CD8-positive, alpha-beta memory T cell (primary cell): Measurements from ENCODE around the gene EEFSEC. TPM values are rescaled to one million over a fixed set of nuclear protein-coding genes. Genes with fewer than 3 reads are reported as not detected.

ENCODE experiments used
- CTCF ChIA-PET: fragments of 350-600 bp; sonication (Branson Sonifier 250); formaldehyde crosslinking; loops from one replicate; lab custom pipeline; 2021; ENCODE audit warnings: antibody characterized with exemption; lab: Charles Lee
- POLR2A ChIA-PET: fragments of 350-600 bp; sonication (Branson Sonifier 250); formaldehyde crosslinking; loops from one replicate; lab custom pipeline; 2021; ENCODE audit warnings: antibody characterized with exemption; lab: Charles Lee
- DNase-seq, 5 donors: peaks; one replicate each; pipeline versions ENCODE4 v3.0.0 to v3.0.0-alpha.2; 2020 to 2022; ENCODE audit warnings: mixed read lengths in 1 of 5
- H3K27ac ChIP-seq: one replicate; pipeline ENCODE4 v1.7.0; 2013; ENCODE audit warnings: low read depth, mild to moderate bottlenecking, low read length, moderate library complexity
- H3K27me3 ChIP-seq: 2 replicates; pipeline ENCODE4 v1.7.0; 2013; ENCODE audit warnings: low read length, mild to moderate bottlenecking; ENCODE audit not compliant: insufficient read depth, poor library complexity, severe bottlenecking
- H3K36me3 ChIP-seq: 2 replicates; pipeline ENCODE4 v1.7.0; 2013; ENCODE audit warnings: mild to moderate bottlenecking, low read length, moderate library complexity; ENCODE audit not compliant: insufficient read depth
- H3K4me1 ChIP-seq: 2 replicates; pipeline ENCODE4 v1.7.0; 2013; ENCODE audit warnings: mild to moderate bottlenecking, low read length, moderate library complexity; ENCODE audit not compliant: insufficient read depth
- H3K4me3 ChIP-seq: 2 replicates; pipeline ENCODE4 v1.7.0; 2013; ENCODE audit warnings: mild to moderate bottlenecking, low read length
- H3K9me3 ChIP-seq: 2 replicates; pipeline ENCODE4 v1.7.0; 2013; ENCODE audit warnings: mild to moderate bottlenecking, low read length
- H3K27ac Mint-ChIP-seq, 8 donors: one replicate each; pipeline ENCODE4 v1.8.0; 2020 to 2021; ENCODE audit warnings: mixed read lengths in 8 of 8, mild to moderate bottlenecking in 6 of 8, inconsistent platforms in 3 of 8, moderate library complexity in 3 of 8
- H3K27me3 Mint-ChIP-seq, 2 donors: one replicate each; pipeline ENCODE4 v1.8.0; 2020 to 2021; ENCODE audit warnings: mixed read lengths in 2 of 2, mild to moderate bottlenecking in 1 of 2, moderate library complexity in 1 of 2
- H3K36me3 Mint-ChIP-seq, 3 donors: one replicate each; pipeline ENCODE4 v1.8.0; 2020 to 2021; ENCODE audit warnings: mixed read lengths in 3 of 3, inconsistent platforms in 1 of 3, mild to moderate bottlenecking in 1 of 3
- H3K4me1 Mint-ChIP-seq, 3 donors: one replicate each; pipeline ENCODE4 v1.8.0; 2020 to 2021; ENCODE audit warnings: mixed read lengths in 3 of 3, inconsistent platforms in 1 of 3, mild to moderate bottlenecking in 1 of 3
- H3K4me3 Mint-ChIP-seq, 7 donors: one replicate each; pipeline ENCODE4 v1.8.0; 2020 to 2021; ENCODE audit warnings: mixed read lengths in 7 of 7, mild to moderate bottlenecking in 6 of 7, moderate library complexity in 4 of 7, inconsistent platforms in 2 of 7
- H3K9me3 Mint-ChIP-seq, 5 donors: one replicate each; pipeline ENCODE4 v1.8.0; 2020 to 2022; ENCODE audit warnings: mixed read lengths in 5 of 5, mild to moderate bottlenecking in 3 of 5, moderate library complexity in 2 of 5, inconsistent platforms in 1 of 5
- polyA plus RNA-seq: library from polyadenylated mRNA; unstranded; fragments of 300-500 nt; fragmentation: Illumina TruSeq; gene quantifications from one replicate; pipeline ENCODE4 v1.2.3, GENCODE V29; 2021
- total RNA-seq, 2 experiments: library from RNA; stranded (reverse); gene quantifications; one replicate each; pipeline ENCODE4 v1.2.3, GENCODE V29; 2021

The EEFSEC gene
- total and polyA plus RNA-seq, 3 experiments from 2014 or later = 20.4 to 28.6 (median 21.8) TPM

GRCh38 chr3:128232376-128233178 is 79.3 kb downstream of the EEFSEC start:
- Histone ChIP-seq H3K4me3 (no peak overlapping the region), H3K4me1 (no peaks in the 10 kb centered on the region), H3K27ac (no peak overlapping the region), H3K36me3 (no peaks in the 10 kb centered on the region), H3K27me3 (no peaks in the 10 kb centered on the region), H3K9me3 (no peaks in the 10 kb centered on the region)
- Mint-ChIP-seq H3K36me3 (peaks cover 0 to 2% (median 0%) of the 10 kb centered on the region in 3 donors), H3K27ac (no peak overlapping the region), H3K4me3 (no peak overlapping the region), H3K4me1 (peaks cover 2 to 22% (median 7%) of the 10 kb centered on the region in 3 donors), H3K9me3 (no peaks in the 10 kb centered on the region), H3K27me3 (peaks cover 0 to 1% of the 10 kb centered on the region in 2 donors)
- no peak for DNase-seq
- POLR2A ChIA-PET = no interaction called here
- CTCF ChIA-PET = no interaction called here

- H3K27ac ChIP-seq = no peak overlapping the region
- peak overlapping the region in 1 of 8 donors; percentile 76 for H3K27ac Mint-ChIP-seq
These were observed 82.1 kb downstream of the EEFSEC start for GRCh38 chr3:128235207-128235926.

GRCh38 chr3:128236657-128237056 is 83.4 kb downstream of the EEFSEC start:
- Mint-ChIP-seq H3K4me1 (peaks cover 13 to 32% (median 13%) of the 10 kb centered on the region in 3 donors), H3K36me3 (peaks cover 0 to 2% (median 0%) of the 10 kb centered on the region in 3 donors), H3K4me3 (no peak overlapping the region), H3K9me3 (no peaks in the 10 kb centered on the region), H3K27ac (peak overlapping the region in 2 of 8 donors; percentile 18 to 33), H3K27me3 (no peaks in the 10 kb centered on the region)
- CTCF ChIA-PET = interaction anchor here (2.8 kb wide), 1 partner anchor 10 kb away, joined by 10 read pairs; no protein-coding TSS in a partner anchor
- POLR2A ChIA-PET = no interaction called here
- H3K9me3 ChIP-seq = no peaks in the 10 kb centered on the region
- no peak overlapping the region for H3K27ac ChIP-seq
- H3K4me3 ChIP-seq = no peak overlapping the region
- no peaks in the 10 kb centered on the region for H3K27me3 ChIP-seq
- H3K36me3 ChIP-seq = no peaks in the 10 kb centered on the region
- DNase-seq = no peak
- H3K4me1 ChIP-seq = no peaks in the 10 kb centered on the region

More at GRCh38 chr3:128235207-128235926, 82.1 kb downstream of the EEFSEC start:
- H3K4me1 Mint-ChIP-seq = peaks cover 9 to 24% (median 13%) of the 10 kb centered on the region in 3 donors
- no peaks in the 10 kb centered on the region for H3K9me3 Mint-ChIP-seq
- Histone ChIP-seq H3K9me3 (no peaks in the 10 kb centered on the region), H3K27me3 (no peaks in the 10 kb centered on the region), H3K4me3 (no peak overlapping the region), H3K4me1 (no peaks in the 10 kb centered on the region), H3K36me3 (no peaks in the 10 kb centered on the region)
- ChIA-PET POLR2A (no interaction called here), CTCF (interaction anchor here (0.9 to 2.8 kb wide), 2 partner anchors 9 to 86 kb away, joined by 3 to 10 read pairs; no protein-coding TSS in a partner anchor)
- peaks cover 0 to 2% (median 0%) of the 10 kb centered on the region in 3 donors for H3K36me3 Mint-ChIP-seq
- no peak for DNase-seq
- no peaks in the 10 kb centered on the region for H3K27me3 Mint-ChIP-seq
- no peak overlapping the region for H3K4me3 Mint-ChIP-seq

GRCh38 chr3:128237348-128238183 is 84.3 kb downstream of the EEFSEC start:
- peaks cover 13 to 34% (median 16%) of the 10 kb centered on the region in 3 donors for H3K4me1 Mint-ChIP-seq
- Histone ChIP-seq H3K36me3 (no peaks in the 10 kb centered on the region), H3K4me1 (peaks cover under 1% of the 10 kb centered on the region), H3K27me3 (no peaks in the 10 kb centered on the region), H3K4me3 (no peak overlapping the region), H3K27ac (no peak overlapping the region), H3K9me3 (no peaks in the 10 kb centered on the region)
- no peaks in the 10 kb centered on the region for H3K9me3 Mint-ChIP-seq
- no peak for DNase-seq
- peak overlapping the region in 2 of 8 donors; percentile 32 to 93 for H3K27ac Mint-ChIP-seq
- POLR2A ChIA-PET = no interaction called here
- H3K4me3 Mint-ChIP-seq = no peak overlapping the region
- peaks cover 0 to 2% (median 0%) of the 10 kb centered on the region in 3 donors for H3K36me3 Mint-ChIP-seq
- H3K27me3 Mint-ChIP-seq = no peaks in the 10 kb centered on the region
- CTCF ChIA-PET = no interaction called here

- POLR2A ChIA-PET = no interaction called here
- peak overlapping the region in 3 of 8 donors; percentile 3 to 93 (median 7) for H3K27ac Mint-ChIP-seq
- H3K9me3 ChIP-seq = no peaks in the 10 kb centered on the region
- no peak overlapping the region for H3K4me3 Mint-ChIP-seq
- no peaks in the 10 kb centered on the region for H3K27me3 Mint-ChIP-seq
- no peak overlapping the region for H3K4me3 ChIP-seq
- H3K36me3 ChIP-seq = no peaks in the 10 kb centered on the region
- peaks cover 0 to 2% (median under 1%) of the 10 kb centered on the region in 3 donors for H3K36me3 Mint-ChIP-seq
- no peak for DNase-seq
- H3K9me3 Mint-ChIP-seq = no peaks in the 10 kb centered on the region
- no peaks in the 10 kb centered on the region for H3K27me3 ChIP-seq
- CTCF ChIA-PET = no interaction called here
- H3K27ac ChIP-seq = no peak overlapping the region
- H3K4me1 Mint-ChIP-seq = peaks cover 19 to 40% (median 21%) of the 10 kb centered on the region in 3 donors
- H3K4me1 ChIP-seq = peaks cover 7% of the 10 kb centered on the region
These were observed 84.9 kb downstream of the EEFSEC start for GRCh38 chr3:128238184-128238489.

GRCh38 chr3:128239304-128239703 is 86.0 kb downstream of the EEFSEC start:
- Histone ChIP-seq H3K27ac (no peak overlapping the region), H3K27me3 (no peaks in the 10 kb centered on the region), H3K9me3 (no peaks in the 10 kb centered on the region), H3K4me1 (peaks cover 15% of the 10 kb centered on the region), H3K36me3 (no peaks in the 10 kb centered on the region), H3K4me3 (no peak overlapping the region)
- H3K4me3 Mint-ChIP-seq = no peak overlapping the region
- H3K9me3 Mint-ChIP-seq = no peaks in the 10 kb centered on the region
- ChIA-PET POLR2A (no interaction called here), CTCF (no interaction called here)
- H3K4me1 Mint-ChIP-seq = peaks cover 20 to 43% (median 25%) of the 10 kb centered on the region in 3 donors
- peaks cover 0 to 6% (median 2%) of the 10 kb centered on the region in 3 donors for H3K36me3 Mint-ChIP-seq
- DNase-seq = no peak
- H3K27me3 Mint-ChIP-seq = no peaks in the 10 kb centered on the region
- H3K27ac Mint-ChIP-seq = no peak overlapping the region

- Histone ChIP-seq H3K27me3 (no peaks in the 10 kb centered on the region), H3K9me3 (no peaks in the 10 kb centered on the region), H3K4me1 (peaks cover 15% of the 10 kb centered on the region), H3K27ac (no peak overlapping the region), H3K36me3 (no peaks in the 10 kb centered on the region), H3K4me3 (no peak overlapping the region)
- Mint-ChIP-seq H3K27ac (peak overlapping the region in 1 of 8 donors; percentile 43), H3K27me3 (no peaks in the 10 kb centered on the region), H3K36me3 (peaks cover 7 to 9% (median 7%) of the 10 kb centered on the region in 3 donors), H3K4me3 (no peak overlapping the region), H3K9me3 (no peaks in the 10 kb centered on the region), H3K4me1 (peaks cover 20 to 43% (median 25%) of the 10 kb centered on the region in 3 donors)
- DNase-seq = no peak
- ChIA-PET POLR2A (no interaction called here), CTCF (no interaction called here)
These were observed 87.0 kb downstream of the EEFSEC start for GRCh38 chr3:128240232-128240631.
